ENCODE data around the gene IRS1. TPM values are rescaled to one million over a fixed set of nuclear protein-coding genes. Genes with fewer than 3 reads are reported as not detected.

The IRS1 gene
- total and polyA plus RNA-seq, 12 donors = 2.2 to 20.2 (median 14.5) TPM

- Histone ChIP-seq H3K4me1 (peaks cover 3 to 88% (median 63%) of the 10 kb centered on the region in 9 donors), H3K27ac (peak overlapping the region in 9 of 10 donors; percentile 80 to 97 (median 94)), H3K4me3 (peak overlapping the region in 9 of 10 donors; percentile 68 to 95 (median 85)), H3K9me3 (peaks cover 0 to 4% (median 0%) of the 10 kb centered on the region in 11 donors), H3K27me3 (peaks cover 0 to 53% (median 0%) of the 10 kb centered on the region in 7 donors), H3K36me3 (peaks cover 0 to 9% (median 0%) of the 10 kb centered on the region in 9 donors)
- intact Hi-C loops (cut with DNase I) = loop anchor here (5.0 to 10.0 kb wide), 16 partner anchors 53 to 763 kb away; no protein-coding TSS in a partner anchor
- no peak for ATAC-seq
- peak; percentile 17 to 52 for DNase-seq
- TF ChIP-seq, protein P1, sequence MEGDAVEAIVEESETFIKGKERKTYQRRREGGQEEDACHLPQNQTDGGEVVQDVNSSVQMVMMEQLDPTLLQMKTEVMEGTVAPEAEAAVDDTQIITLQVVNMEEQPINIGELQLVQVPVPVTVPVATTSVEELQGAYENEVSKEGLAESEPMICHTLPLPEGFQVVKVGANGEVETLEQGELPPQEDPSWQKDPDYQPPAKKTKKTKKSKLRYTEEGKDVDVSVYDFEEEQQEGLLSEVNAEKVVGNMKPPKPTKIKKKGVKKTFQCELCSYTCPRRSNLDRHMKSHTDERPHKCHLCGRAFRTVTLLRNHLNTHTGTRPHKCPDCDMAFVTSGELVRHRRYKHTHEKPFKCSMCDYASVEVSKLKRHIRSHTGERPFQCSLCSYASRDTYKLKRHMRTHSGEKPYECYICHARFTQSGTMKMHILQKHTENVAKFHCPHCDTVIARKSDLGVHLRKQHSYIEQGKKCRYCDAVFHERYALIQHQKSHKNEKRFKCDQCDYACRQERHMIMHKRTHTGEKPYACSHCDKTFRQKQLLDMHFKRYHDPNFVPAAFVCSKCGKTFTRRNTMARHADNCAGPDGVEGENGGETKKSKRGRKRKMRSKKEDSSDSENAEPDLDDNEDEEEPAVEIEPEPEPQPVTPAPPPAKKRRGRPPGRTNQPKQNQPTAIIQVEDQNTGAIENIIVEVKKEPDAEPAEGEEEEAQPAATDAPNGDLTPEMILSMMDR (IDR thresholded peaks at IDR 0.05) = no peak
- 73 to 79% methylated on average over 48 to 50 of the region's 50 CpGs for WGBS, 2 donors
Observed at GRCh38 chr2:226797289-226797988, 2.2 kb downstream of the IRS1 start.

GRCh38 chr2:226796840-226797288, 2.8 kb downstream of the IRS1 start:
- WGBS, 2 donors = 41 to 53% methylated on average over 17 of the region's 17 CpGs
- Histone ChIP-seq H3K9me3 (peaks cover 0 to 4% (median 0%) of the 10 kb centered on the region in 11 donors), H3K4me1 (peaks cover 8 to 88% (median 67%) of the 10 kb centered on the region in 9 donors), H3K27me3 (peaks cover 0 to 47% (median 0%) of the 10 kb centered on the region in 7 donors), H3K36me3 (peaks cover 0 to 9% (median 0%) of the 10 kb centered on the region in 9 donors), H3K27ac (peak overlapping the region; percentile 57 to 97 (median 94)), H3K4me3 (peak overlapping the region in 9 of 10 donors; percentile 68 to 95 (median 85))
- peak in 6 of 8 donors; percentile 29 to 58 (median 42) for ATAC-seq
- intact Hi-C loops (cut with DNase I) = loop anchor here (5.0 to 10.0 kb wide), 16 partner anchors 52 to 762 kb away; no protein-coding TSS in a partner anchor
- TF ChIP-seq, protein P1 (IDR thresholded peaks at IDR 0.05) = peak; percentile 36 to 74 (median 69)
- peak; percentile 27 to 46 for DNase-seq

GRCh38 chr2:226796012-226796839, 3.4 kb downstream of the IRS1 start:
- TF ChIP-seq, protein P1 (IDR thresholded peaks at IDR 0.05) = no peak
- intact Hi-C loops (cut with DNase I) = loop anchor here (5.0 to 10.0 kb wide), 16 partner anchors 51 to 761 kb away; no protein-coding TSS in a partner anchor

More at GRCh38 chr2:226796012-226796839, 3.4 kb downstream of the IRS1 start:
- Histone ChIP-seq H3K4me1 (peaks cover 8 to 82% (median 66%) of the 10 kb centered on the region in 9 donors), H3K27me3 (peaks cover 0 to 40% (median 0%) of the 10 kb centered on the region in 7 donors), H3K9me3 (peaks cover 0 to 4% (median 0%) of the 10 kb centered on the region in 11 donors), H3K36me3 (peaks cover 0 to 9% (median 0%) of the 10 kb centered on the region in 9 donors), H3K4me3 (peak overlapping the region in 9 of 10 donors; percentile 68 to 95 (median 85)), H3K27ac (peak overlapping the region; percentile 57 to 97 (median 94))
- ATAC-seq (no peak), DNase-seq (peak in 1 of 2 donors; percentile 25)
- WGBS, 2 donors = 57 to 62% methylated on average over 25 of the region's 25 CpGs
